Astrocyte (in vitro differentiated cells and primary cell): ENCODE data around the gene FAM3C.

Source experiments
- CTCF ChIP-seq: IDR thresholded peaks from 2 replicates; pipeline ENCODE4 v1.5.1; 2011; ENCODE audit warnings: low read depth, mild to moderate bottlenecking, inconsistent platforms, low read length, moderate library complexity; ENCODE audit not compliant: insufficient read depth
- EZH2 ChIP-seq: IDR thresholded peaks from 2 replicates; pipeline ENCODE4 v1.6.1; 2012; ENCODE audit warnings: mild to moderate bottlenecking, low read length, inconsistent platforms; ENCODE audit not compliant: insufficient read depth

DNA sequence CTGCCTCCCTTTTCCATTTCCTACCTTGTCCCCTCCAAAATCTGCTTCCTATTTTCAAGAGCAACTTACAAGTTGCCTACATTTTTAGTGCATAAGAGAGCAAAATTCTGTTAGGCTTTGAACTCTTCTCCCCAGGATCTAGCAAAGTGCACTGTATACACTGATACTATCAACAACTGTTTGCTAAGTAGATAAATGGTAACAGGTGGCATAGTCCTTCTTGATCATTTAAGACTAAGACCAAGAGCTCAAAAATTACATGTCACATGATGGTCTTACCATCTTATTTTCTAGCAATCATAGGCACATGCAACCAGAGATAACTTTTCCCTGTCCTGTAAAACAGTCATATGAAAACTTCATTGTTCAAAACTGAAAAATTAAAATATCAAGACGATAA is 16.2 kb downstream of the FAM3C start:
- TF ChIP-seq CTCF (no peak), EZH2 (no peak)
